ENCODE data around the gene CTNNA2. TPM values are rescaled to one million over a fixed set of nuclear protein-coding genes. Genes with fewer than 3 reads are reported as not detected.

CTNNA2 gene
- total and polyA plus RNA-seq, 2 of the 8 experiments (the other 6 are each of a cell fraction or from before 2014, with no cell fraction given): 3.9 to 9.0 TPM

DNA sequence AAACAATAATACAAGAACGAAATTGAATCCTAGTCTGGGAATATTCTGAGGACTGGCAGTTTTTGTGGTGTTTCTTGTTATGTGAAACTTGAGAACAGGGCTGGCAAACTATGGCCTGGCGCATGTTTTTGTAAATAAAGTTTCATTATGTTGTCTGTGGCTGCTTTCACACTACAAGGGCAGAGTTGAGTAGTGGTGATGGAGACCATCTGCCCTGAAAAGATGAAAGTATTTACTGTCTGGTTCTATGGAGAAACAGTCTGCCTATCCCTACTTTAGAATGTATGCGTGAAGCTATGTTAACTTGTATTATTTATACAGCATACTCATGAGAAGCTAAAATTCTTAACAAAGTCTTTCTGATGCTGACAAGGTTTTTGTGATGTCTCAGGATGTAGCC lies 439.8 kb downstream of the CTNNA2 start:
- CTCF ChIA-PET (ENCODE audit: partially characterized antibody): no interaction called here
- no peak for FAIRE-seq
- no peak overlapping the region for H4K91ac ChIP-seq (replicated peaks; ENCODE audit: insufficient read length, low read length)
- no peak overlapping the region for H3K4ac ChIP-seq (replicated peaks; ENCODE audit: insufficient read length, low read depth, low read length)
- no peak overlapping the region for H3K23ac ChIP-seq (ENCODE audit: insufficient read length)
- H3K9ac ChIP-seq (replicated peaks in 1 of 4; ENCODE audit: extremely low read depth in 1 of 4, low read depth in 3 of 4, low read length in 3 of 4): no peak overlapping the region
- H3K36me3 ChIP-seq (ENCODE audit: control insufficient read depth in 2 of 4, insufficient read depth in 4 of 4, low read length in 3 of 4): no peaks in the 10 kb centered on the region
- H4K20me1 ChIP-seq (replicated peaks in 1 of 2; ENCODE audit: control insufficient read depth in 1 of 2, insufficient read depth in 2 of 2, low read length in 2 of 2): no peaks in the 10 kb centered on the region
- H3K4me3 ChIP-seq (ENCODE audit: extremely low read depth in 1 of 4, insufficient read depth in 2 of 4, low read depth in 3 of 4, low read length in 4 of 4): no peak overlapping the region
- H4K8ac ChIP-seq (ENCODE audit: extremely low read depth, insufficient read depth, low read length): no peak overlapping the region
- H4K5ac ChIP-seq (ENCODE audit: insufficient read length, low read depth, low read length): no peak overlapping the region
- no peaks in the 10 kb centered on the region for H3K9me3 ChIP-seq (ENCODE audit: insufficient read depth in 2 of 2, low read depth in 1 of 2, low read length in 1 of 2)
- no peaks in the 10 kb centered on the region for H3K79me2 ChIP-seq (ENCODE audit: control insufficient read depth in 1 of 2, insufficient read depth in 2 of 2, low read length in 2 of 2)
- POLR2A ChIA-PET (ENCODE audit: partially characterized antibody): no interaction called here
- H3K23me2 ChIP-seq (ENCODE audit: low read depth, low read length): no peaks in the 10 kb centered on the region
- no peak overlapping the region for H3K14ac ChIP-seq (ENCODE audit: insufficient read length)
- H2BK12ac ChIP-seq (ENCODE audit: low read depth, low read length): no peak overlapping the region
- no peak for DNase-seq (ENCODE audit: low read depth in 1 of 2, low spot score in 2 of 2)
- H2BK20ac ChIP-seq (ENCODE audit: low read length): no peak overlapping the region
- WGBS, 2 experiments (ENCODE audit: extremely low coverage in 1 of 2, insufficient coverage in 1 of 2, insufficient read length in 1 of 2, insufficient replicate concordance in 2 of 2, low coverage in 1 of 2, low lambda C conversion rate in 2 of 2, missing lambda C conversion rate in 1 of 2): 79% methylated on average over 3 of the region's 3 CpGs; no CpG with 5 or more reads in 1 of the 2 experiments
- H2BK120ac ChIP-seq (replicated peaks; ENCODE audit: low read depth, low read length): no peak overlapping the region
- 0 out of 7 replicates have a peak, but pooled peaks cover 0 to 2% (median 0%) of the 10 kb centered on the region in 4 experiments for H3K4me1 ChIP-seq (replicated peaks in 1 of 4; ENCODE audit: control insufficient read depth in 3 of 4, insufficient read depth in 4 of 4, low read length in 3 of 4)
- H2BK5ac ChIP-seq (ENCODE audit: low read depth, low read length): no peak overlapping the region
- no peak overlapping the region for H3K27ac ChIP-seq (ENCODE audit: low read depth, low read length)
- H3K79me1 ChIP-seq (ENCODE audit: low read depth, low read length): no peaks in the 10 kb centered on the region
- no peak overlapping the region for H2AFZ ChIP-seq (ENCODE audit: low read length)
- no peak overlapping the region for H3K56ac ChIP-seq (replicated peaks; ENCODE audit: insufficient read length, low read depth, low read length)
- H3K27me3 ChIP-seq (replicated peaks in 1 of 4; ENCODE audit: control insufficient read depth in 3 of 4, extremely low read depth in 1 of 4, insufficient read depth in 3 of 4, low read length in 3 of 4): no peaks in the 10 kb centered on the region
- H2AK5ac ChIP-seq (ENCODE audit: low read depth, low read length): no peak overlapping the region
- no peak overlapping the region for H3K4me2 ChIP-seq (ENCODE audit: insufficient read depth in 1 of 2, low read depth in 2 of 2, low read length in 2 of 2)
- no peak overlapping the region for H2BK15ac ChIP-seq (ENCODE audit: low read length)
- H3K18ac ChIP-seq (ENCODE audit: extremely low read depth, low read length): no peak overlapping the region
- TF ChIP-seq NRF1 (IDR thresholded peaks at IDR 0.05; ENCODE audit: low read depth, low read length): no peak
- no peak for TF ChIP-seq SP2 (IDR thresholded peaks at IDR 0.05; ENCODE audit: low read length)
- no peak for TF ChIP-seq ASH2L (IDR thresholded peaks at IDR 0.05; ENCODE audit: low read length)
- no peak for TF ChIP-seq TBP (IDR thresholded peaks at IDR 0.05; ENCODE audit: low read depth, low read length)
- TF ChIP-seq CEBPB (IDR thresholded peaks at IDR 0.05; ENCODE audit: low read depth, low read length): no peak
- TF ChIP-seq RXRA (IDR thresholded peaks at IDR 0.05; ENCODE audit: insufficient read depth, low read depth, low read length): no peak
- TF ChIP-seq, protein P1, sequence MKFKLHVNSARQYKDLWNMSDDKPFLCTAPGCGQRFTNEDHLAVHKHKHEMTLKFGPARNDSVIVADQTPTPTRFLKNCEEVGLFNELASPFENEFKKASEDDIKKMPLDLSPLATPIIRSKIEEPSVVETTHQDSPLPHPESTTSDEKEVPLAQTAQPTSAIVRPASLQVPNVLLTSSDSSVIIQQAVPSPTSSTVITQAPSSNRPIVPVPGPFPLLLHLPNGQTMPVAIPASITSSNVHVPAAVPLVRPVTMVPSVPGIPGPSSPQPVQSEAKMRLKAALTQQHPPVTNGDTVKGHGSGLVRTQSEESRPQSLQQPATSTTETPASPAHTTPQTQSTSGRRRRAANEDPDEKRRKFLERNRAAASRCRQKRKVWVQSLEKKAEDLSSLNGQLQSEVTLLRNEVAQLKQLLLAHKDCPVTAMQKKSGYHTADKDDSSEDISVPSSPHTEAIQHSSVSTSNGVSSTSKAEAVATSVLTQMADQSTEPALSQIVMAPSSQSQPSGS (IDR thresholded peaks at IDR 0.05; ENCODE audit: low read length): no peak
- TF ChIP-seq TEAD4 (IDR thresholded peaks at IDR 0.05; ENCODE audit: low read depth, low read length): no peak
- TF ChIP-seq, protein P2, sequence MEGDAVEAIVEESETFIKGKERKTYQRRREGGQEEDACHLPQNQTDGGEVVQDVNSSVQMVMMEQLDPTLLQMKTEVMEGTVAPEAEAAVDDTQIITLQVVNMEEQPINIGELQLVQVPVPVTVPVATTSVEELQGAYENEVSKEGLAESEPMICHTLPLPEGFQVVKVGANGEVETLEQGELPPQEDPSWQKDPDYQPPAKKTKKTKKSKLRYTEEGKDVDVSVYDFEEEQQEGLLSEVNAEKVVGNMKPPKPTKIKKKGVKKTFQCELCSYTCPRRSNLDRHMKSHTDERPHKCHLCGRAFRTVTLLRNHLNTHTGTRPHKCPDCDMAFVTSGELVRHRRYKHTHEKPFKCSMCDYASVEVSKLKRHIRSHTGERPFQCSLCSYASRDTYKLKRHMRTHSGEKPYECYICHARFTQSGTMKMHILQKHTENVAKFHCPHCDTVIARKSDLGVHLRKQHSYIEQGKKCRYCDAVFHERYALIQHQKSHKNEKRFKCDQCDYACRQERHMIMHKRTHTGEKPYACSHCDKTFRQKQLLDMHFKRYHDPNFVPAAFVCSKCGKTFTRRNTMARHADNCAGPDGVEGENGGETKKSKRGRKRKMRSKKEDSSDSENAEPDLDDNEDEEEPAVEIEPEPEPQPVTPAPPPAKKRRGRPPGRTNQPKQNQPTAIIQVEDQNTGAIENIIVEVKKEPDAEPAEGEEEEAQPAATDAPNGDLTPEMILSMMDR (IDR thresholded peaks at IDR 0.05; ENCODE audit: control extremely low read depth in 1 of 3, insufficient read depth in 1 of 3, low read depth in 1 of 3, low read length in 3 of 3): no peak
- no peak for TF ChIP-seq RNF2 (IDR thresholded peaks at IDR 0.05; ENCODE audit: borderline replicate concordance, low read depth, low read length, missing control alignments, poor library complexity, severe bottlenecking)
- TF ChIP-seq SRF (IDR thresholded peaks at IDR 0.05; ENCODE audit: low read depth, low read length): no peak

Measured in H1 (cell line).